Measurements from ENCODE around the gene SYT1. TPM values are rescaled to one million over a fixed set of nuclear protein-coding genes. Genes with fewer than 3 reads are reported as not detected.

SYT1 gene
- total and polyA plus RNA-seq, 2 of the 4 experiments (the other 2 are of a cell fraction), result 2.8 to 3.0 TPM

DNA sequence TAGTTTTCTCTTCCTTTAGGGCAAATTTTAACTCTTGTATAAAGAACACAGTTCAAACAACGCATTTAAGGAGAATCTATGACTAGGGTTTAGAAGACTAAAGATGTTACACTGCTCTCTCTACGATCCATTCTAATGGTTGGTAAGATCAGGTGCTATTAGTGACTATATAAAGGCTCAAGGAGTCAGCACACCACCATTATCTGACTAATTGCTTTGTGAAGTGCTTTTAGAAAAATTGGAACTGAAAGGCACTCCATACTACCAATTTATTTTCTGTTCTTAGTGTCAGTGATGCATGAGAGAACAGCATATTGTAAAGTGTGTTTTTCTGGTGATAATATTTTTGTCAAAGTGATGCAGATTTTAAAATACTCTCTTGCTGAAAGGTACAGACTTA lies 136.8 kb downstream of the SYT1 start:
- Histone ChIP-seq H2AK5ac (ENCODE audit: low read depth, low read length) (no peak overlapping the region), H3K14ac (replicated peaks; ENCODE audit: low read depth, low read length) (no peak overlapping the region), H3K9me1 (ENCODE audit: insufficient read depth, low read length) (0 out of 2 replicates have a peak, but pooled peaks cover 2% of the 10 kb centered on the region), H4K91ac (ENCODE audit: insufficient read depth, low read depth, low read length) (no peak overlapping the region), H3K18ac (ENCODE audit: low read depth, low read length) (no peak overlapping the region), H3K36me3 (ENCODE audit: control insufficient read depth, insufficient read depth, low read length) (no peaks in the 10 kb centered on the region), H2BK15ac (ENCODE audit: low read depth, low read length) (no peak overlapping the region), H2BK120ac (ENCODE audit: low read depth, low read length) (no peak overlapping the region), H3K4me1 (ENCODE audit: control insufficient read depth, insufficient read depth, low read length) (no peaks in the 10 kb centered on the region), H3K9me3 (ENCODE audit: control insufficient read depth, insufficient read depth, low read length) (no peaks in the 10 kb centered on the region), H3K9ac (ENCODE audit: low read depth, low read length) (no peak overlapping the region), H3K27me3 (ENCODE audit: control insufficient read depth, insufficient read depth, low read length) (no peaks in the 10 kb centered on the region), H2AFZ (replicated peaks; ENCODE audit: low read length, poor library complexity) (no peak overlapping the region), H2AK9ac (replicated peaks; ENCODE audit: low read depth, low read length, poor library complexity) (no peak overlapping the region), H3K27ac (ENCODE audit: insufficient read depth, low read length) (no peak overlapping the region), H3K79me1 (ENCODE audit: low read depth in 1 of 2, low read length in 2 of 2) (no peaks in the 10 kb centered on the region), H2BK20ac (ENCODE audit: low read depth, low read length) (no peak overlapping the region), H2BK5ac (ENCODE audit: low read depth, low read length, poor library complexity, severe bottlenecking) (no peak overlapping the region), H3K4me3 (ENCODE audit: insufficient read depth, low read depth, low read length) (no peak overlapping the region), H3K4ac (ENCODE audit: low read depth, low read length) (no peak overlapping the region), H4K8ac (ENCODE audit: low read depth in 2 of 2, low read length in 2 of 2) (no peak overlapping the region), H4K5ac (ENCODE audit: low read depth, low read length) (no peak overlapping the region), H3K23ac (ENCODE audit: low read depth, low read length) (no peak overlapping the region), H3K4me2 (ENCODE audit: low read depth, low read length) (no peak overlapping the region), H4K20me1 (ENCODE audit: insufficient read depth, low read length) (no peaks in the 10 kb centered on the region), H3K56ac (ENCODE audit: extremely low read depth, insufficient read depth, low read length) (no peak overlapping the region)
- dilution Hi-C loops (cut with HindIII; ENCODE audit: low sequenced_read_pairs, unreplicated experiment) (no loop called here), in situ Hi-C loops (cut with MboI; ENCODE audit: low sequenced_read_pairs) (no loop called here), intact Hi-C loops (cut with micrococcal nuclease) (loop anchor here (10.0 kb wide), 1 partner anchor 607 kb away; no protein-coding TSS in a partner anchor)
- no CpG with 5 or more reads among the region's 2 CpGs for WGBS, 2 experiments (ENCODE audit: extremely low coverage in 2 of 2, insufficient read length in 1 of 2)
- TF ChIP-seq, protein P1, sequence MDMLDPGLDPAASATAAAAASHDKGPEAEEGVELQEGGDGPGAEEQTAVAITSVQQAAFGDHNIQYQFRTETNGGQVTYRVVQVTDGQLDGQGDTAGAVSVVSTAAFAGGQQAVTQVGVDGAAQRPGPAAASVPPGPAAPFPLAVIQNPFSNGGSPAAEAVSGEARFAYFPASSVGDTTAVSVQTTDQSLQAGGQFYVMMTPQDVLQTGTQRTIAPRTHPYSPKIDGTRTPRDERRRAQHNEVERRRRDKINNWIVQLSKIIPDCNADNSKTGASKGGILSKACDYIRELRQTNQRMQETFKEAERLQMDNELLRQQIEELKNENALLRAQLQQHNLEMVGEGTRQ (IDR thresholded peaks at IDR 0.05; ENCODE audit: low read depth, low read length), result no peak
- TF ChIP-seq POLR2A (IDR thresholded peaks at IDR 0.05; ENCODE audit: low read depth, low read length), result no peak
- no peak for TF ChIP-seq SMC3 (IDR thresholded peaks at IDR 0.05; ENCODE audit: low read depth, low read length)
- no peak for TF ChIP-seq RAD21 (IDR thresholded peaks at IDR 0.05; ENCODE audit: low read length)
- no peak for TF ChIP-seq MAFK (IDR thresholded peaks at IDR 0.05; ENCODE audit: low read depth, low read length)
- TF ChIP-seq, protein P2, sequence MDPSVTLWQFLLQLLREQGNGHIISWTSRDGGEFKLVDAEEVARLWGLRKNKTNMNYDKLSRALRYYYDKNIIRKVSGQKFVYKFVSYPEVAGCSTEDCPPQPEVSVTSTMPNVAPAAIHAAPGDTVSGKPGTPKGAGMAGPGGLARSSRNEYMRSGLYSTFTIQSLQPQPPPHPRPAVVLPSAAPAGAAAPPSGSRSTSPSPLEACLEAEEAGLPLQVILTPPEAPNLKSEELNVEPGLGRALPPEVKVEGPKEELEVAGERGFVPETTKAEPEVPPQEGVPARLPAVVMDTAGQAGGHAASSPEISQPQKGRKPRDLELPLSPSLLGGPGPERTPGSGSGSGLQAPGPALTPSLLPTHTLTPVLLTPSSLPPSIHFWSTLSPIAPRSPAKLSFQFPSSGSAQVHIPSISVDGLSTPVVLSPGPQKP (IDR thresholded peaks at IDR 0.05; ENCODE audit: borderline replicate concordance, low read depth, low read length), result no peak
- no peak for TF ChIP-seq RFX5 (IDR thresholded peaks at IDR 0.05; ENCODE audit: low read depth, low read length)
- no peak for TF ChIP-seq CHD1 (IDR thresholded peaks at IDR 0.05; ENCODE audit: low read depth, low read length)
- TF ChIP-seq RCOR1 (IDR thresholded peaks at IDR 0.05; ENCODE audit: insufficient replicate concordance, low read length), result no peak
- no peak for TF ChIP-seq NFE2L2 (IDR thresholded peaks at IDR 0.05; ENCODE audit: low read depth, low read length)
- CTCF ChIA-PET, result no interaction called here
- no TSS peak for BruUV-seq (replicated peaks)
- POLR2A ChIA-PET (ENCODE audit: unreplicated experiment), result no interaction called here
- ATAC-seq (ENCODE audit: low read depth), result no peak
- no peak for DNase-seq
